Muscle of leg (tissue), 16 donors: ENCODE results near the gene MAGEB18. TPM values are rescaled to one million over a fixed set of nuclear protein-coding genes. Genes with fewer than 3 reads are reported as not detected.

Source experiments
- DNase-seq: peaks from one replicate; pipeline ENCODE4 v3.0.0; 2013
- H3K27ac ChIP-seq: one replicate; pipeline ENCODE4 v1.5.1; 2013; ENCODE audit warnings: mild to moderate bottlenecking, low read length, control low read depth
- H3K27me3 ChIP-seq: one replicate; pipeline ENCODE4 v1.6.1; 2013; ENCODE audit warnings: low read length; ENCODE audit not compliant: control insufficient read depth, insufficient read depth
- H3K36me3 ChIP-seq: one replicate; pipeline ENCODE4 v1.6.1; 2013; ENCODE audit warnings: low read length; ENCODE audit not compliant: control insufficient read depth, insufficient read depth
- H3K4me1 ChIP-seq: one replicate; pipeline ENCODE4 v1.6.1; 2013; ENCODE audit warnings: low read length; ENCODE audit not compliant: control insufficient read depth, insufficient read depth
- H3K4me3 ChIP-seq: one replicate; pipeline ENCODE4 v1.5.1; 2013; ENCODE audit warnings: low read length, control low read depth
- H3K9me3 ChIP-seq: replicated peaks from 2 replicates; pipeline ENCODE4 v1.6.1; 2013; ENCODE audit warnings: low read depth, low read length; ENCODE audit not compliant: control insufficient read depth
- WGBS: methylation state at CpG from one replicate; pipeline ENCODE4 v1.1.5; 2013; ENCODE audit warnings: missing lambda C conversion rate; ENCODE audit not compliant: insufficient coverage; 5-methylcytosine and 5-hydroxymethylcytosine counted together
- long read RNA-seq, 11 donors: transcript quantifications; one replicate each; lab custom pipeline, GENCODE V29; 2026
- polyA plus RNA-seq, 8 donors: library from polyadenylated mRNA; unstranded; fragments of 120-200 nt; gene quantifications; one replicate each; pipeline versions ENCODE4 v1.2.1 to v1.2.3, GENCODE V29; 2013; ENCODE audit warnings: inconsistent platforms in 1 of 8, low replicate concordance in 1 of 8; ENCODE audit not compliant: insufficient read length in 8 of 8, insufficient read depth in 1 of 8
- total RNA-seq: library from RNA; stranded (reverse); fragments of 120-200 nt; gene quantifications from one replicate; pipeline ENCODE4 v1.2.4, GENCODE V29; 2013

MAGEB18 gene
- not detected for total RNA-seq
- polyA plus RNA-seq: not detected
- long read RNA-seq, donor 1: 0 reads
- long read RNA-seq, donor 2: 0 reads
- long read RNA-seq, donor 3: 0 reads
- long read RNA-seq, donor 4: 0 reads
- long read RNA-seq, donor 5: 0 reads
- long read RNA-seq, donor 6: 0 reads
- long read RNA-seq, donor 7: 0 reads
- long read RNA-seq, donor 8: 0 reads
- long read RNA-seq, donor 9: 0 reads
- long read RNA-seq, donor 10: 0 reads
- long read RNA-seq, donor 11: 0 reads

DNA sequence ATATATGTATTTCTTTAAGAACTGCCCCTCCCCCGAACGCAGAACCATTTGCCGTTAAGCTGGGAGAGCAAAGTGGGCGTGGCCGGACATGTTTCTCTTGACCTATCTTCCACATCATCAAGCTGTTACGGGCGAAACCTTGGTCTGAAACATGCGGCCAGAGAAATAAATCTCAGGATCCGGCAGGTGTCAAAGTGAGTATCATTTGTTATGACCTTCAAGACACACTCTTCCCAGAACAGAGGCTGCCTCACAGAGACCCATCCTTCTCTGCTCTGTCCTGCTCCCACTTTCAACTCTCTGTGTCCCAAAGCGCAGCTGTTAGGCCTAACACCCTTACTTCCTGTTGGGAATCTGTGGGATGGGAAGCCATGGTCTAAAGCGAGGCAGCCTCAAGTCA, at the start of gene MAGEB18:
TSS of gene MAGEB18 (plus strand) at position 70 of the 400 bp plus-strand sequence. CDS start 643 bp downstream, outside the sequence.
- peaks cover 5% of the 10 kb centered on the region for H3K27me3 ChIP-seq
- WGBS: 84% methylated on average over 6 of the region's 11 CpGs
- no peak for DNase-seq
- H3K4me1 ChIP-seq: no peaks in the 10 kb centered on the region
- H3K36me3 ChIP-seq: no peaks in the 10 kb centered on the region
- H3K27ac ChIP-seq: no peak within 1 kb of the TSS
- H3K4me3 ChIP-seq: no peak within 1 kb of the TSS
- H3K9me3 ChIP-seq: no peaks in the 10 kb centered on the region

DNA sequence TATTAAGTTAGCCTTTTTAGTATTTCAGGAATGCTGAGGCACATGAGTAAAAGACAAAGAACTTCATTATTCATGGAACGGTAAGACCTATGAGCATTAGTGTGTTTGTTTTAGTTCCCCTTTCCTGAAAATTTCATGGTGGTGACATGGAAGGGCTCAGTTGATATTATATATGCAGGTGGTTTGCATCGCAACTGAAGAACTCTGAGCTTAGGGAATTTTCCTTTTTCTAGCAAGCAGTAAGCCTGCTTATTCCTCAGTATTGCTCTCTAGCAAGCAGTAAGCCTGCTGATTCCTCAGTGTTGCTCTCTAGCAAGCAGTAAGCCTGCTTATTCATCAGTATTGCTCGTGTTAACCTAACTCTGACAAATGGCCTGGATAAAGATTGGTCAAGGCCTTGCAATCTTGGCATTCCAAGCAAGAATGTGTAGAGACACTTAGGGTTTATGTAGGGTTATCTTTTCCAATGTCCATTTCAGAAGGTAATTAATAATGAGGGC, 37.7 kb upstream of the MAGEB18 start:
- H3K36me3 ChIP-seq: no peaks in the 10 kb centered on the region
- no peak overlapping the region for H3K27ac ChIP-seq
- no CpG with 5 or more reads among the region's 3 CpGs for WGBS
- H3K27me3 ChIP-seq: peaks cover 3% of the 10 kb centered on the region
- DNase-seq: no peak
- H3K4me1 ChIP-seq: no peaks in the 10 kb centered on the region
- no peak overlapping the region for H3K4me3 ChIP-seq
- H3K9me3 ChIP-seq: no peaks in the 10 kb centered on the region

DNA sequence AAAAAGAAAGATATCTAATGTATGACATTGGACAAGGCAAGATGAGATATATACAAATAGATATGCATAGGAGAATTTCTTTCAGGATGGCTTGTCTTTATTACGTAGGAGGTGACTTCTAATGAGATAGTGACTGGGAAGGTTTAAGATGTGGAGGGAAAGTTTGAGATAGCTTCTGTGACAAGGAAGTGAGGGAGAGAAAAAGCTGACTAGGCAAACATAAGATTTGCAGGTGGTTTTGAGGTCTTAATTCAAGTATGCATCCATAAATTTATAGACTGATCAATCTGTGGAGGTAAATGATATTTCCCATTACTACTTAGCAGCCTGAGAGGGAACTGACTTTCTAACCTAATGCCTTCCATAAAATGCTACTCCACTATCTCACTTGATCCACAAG, 29.0 kb upstream of the MAGEB18 start:
- 89% methylated on average over 1 of the region's 1 CpG for WGBS
- Histone ChIP-seq H3K9me3 (no peaks in the 10 kb centered on the region), H3K4me1 (no peaks in the 10 kb centered on the region), H3K4me3 (no peak overlapping the region), H3K36me3 (no peaks in the 10 kb centered on the region), H3K27me3 (no peaks in the 10 kb centered on the region), H3K27ac (no peak overlapping the region)
- no peak for DNase-seq

DNA sequence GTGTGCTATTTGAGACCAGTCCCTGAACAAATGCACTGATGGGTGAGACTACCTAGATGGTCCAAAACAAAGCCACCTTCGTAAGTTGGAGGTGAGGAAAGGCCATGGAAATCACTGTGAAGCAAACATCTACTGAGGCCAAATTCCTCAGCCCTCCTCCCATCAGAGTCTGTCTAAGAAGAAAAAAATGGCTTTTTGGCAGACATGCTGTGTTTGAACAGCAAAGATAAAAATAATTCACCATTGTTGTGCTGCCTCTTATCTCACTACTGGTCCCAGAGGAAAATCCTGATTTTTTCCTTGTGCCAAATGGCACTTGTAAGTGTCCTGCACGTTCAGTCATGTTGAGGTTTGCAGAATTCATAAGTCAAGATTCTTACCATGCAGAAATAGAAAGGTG, 7.9 kb downstream of the MAGEB18 start:
- DNase-seq: no peak
- no CpG with 5 or more reads among the region's 2 CpGs for WGBS
- Histone ChIP-seq H3K36me3 (no peaks in the 10 kb centered on the region), H3K9me3 (no peaks in the 10 kb centered on the region), H3K4me3 (no peak overlapping the region), H3K27ac (no peak overlapping the region), H3K27me3 (peaks cover 4% of the 10 kb centered on the region), H3K4me1 (no peaks in the 10 kb centered on the region)

DNA sequence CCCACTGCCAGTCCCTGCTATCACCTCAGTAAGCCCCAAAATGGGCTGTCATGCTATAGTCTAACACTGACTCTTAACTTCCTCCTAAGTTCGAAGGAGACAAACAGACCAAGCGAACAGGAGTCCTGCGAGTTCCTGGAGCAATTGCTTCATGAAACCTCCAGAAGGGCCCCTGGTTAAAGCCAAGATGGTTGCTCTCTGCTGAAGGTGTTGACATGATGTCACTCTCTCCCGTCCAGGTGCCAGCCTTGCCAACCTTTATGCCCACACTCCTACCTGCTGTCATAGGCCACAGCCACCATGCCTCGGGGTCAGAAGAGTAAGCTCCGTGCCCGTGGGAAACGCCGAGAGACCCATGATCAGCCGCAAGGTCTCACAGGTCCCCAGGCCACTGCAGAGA, 22.2 kb downstream of the MAGEB18 start, which contains the start of gene MAGEB6B:
TSS of gene MAGEB6B (plus strand) at position 301 of the 400 bp plus-strand sequence. CDS start at position 301, 0 bp downstream.
- Histone ChIP-seq H3K4me3 (no peak within 1 kb of the TSS), H3K4me1 (no peaks in the 10 kb centered on the region), H3K36me3 (no peaks in the 10 kb centered on the region), H3K27ac (no peak within 1 kb of the TSS), H3K27me3 (no peaks in the 10 kb centered on the region), H3K9me3 (no peaks in the 10 kb centered on the region)
- 86% methylated on average over 10 of the region's 10 CpGs for WGBS
- no peak for DNase-seq

Other genes starting within 250 kb of the MAGEB18 start
- gene MAGEB6B, start 22.3 kb downstream of the MAGEB18 start, total RNA-seq: not detected
- gene MAGEB6B, start 22.3 kb downstream of the MAGEB18 start, polyA plus RNA-seq: not detected
- not detected for gene MAGEB6, start 54.1 kb downstream of the MAGEB18 start, total RNA-seq
- not detected for gene MAGEB6, start 54.1 kb downstream of the MAGEB18 start, polyA plus RNA-seq
- not detected for gene MAGEB5, start 77.8 kb downstream of the MAGEB18 start, total RNA-seq
- not detected for gene MAGEB5, start 77.8 kb downstream of the MAGEB18 start, polyA plus RNA-seq